Islet of Langerhans (tissue), 1 donor: Measurements from ENCODE around the gene PADI3.
"Not testable (repeated sequence)": the region's sequence is repeated elsewhere in the genome, so short reads cannot be mapped to it uniquely, and the experiment has no call there.

Source experiments
- FAIRE-seq: peaks from one replicate; lab custom pipeline; 2011; peaks lifted over from hg19 to GRCh38; lab: Jason Lieb, UNC

The PADI3 gene

GRCh38 chr1:17305576-17306095 is 56.7 kb downstream of the PADI3 start:
- no peak for FAIRE-seq

- FAIRE-seq, result no peak
Observed at GRCh38 chr1:17306407-17306806, 57.5 kb downstream of the PADI3 start.

- FAIRE-seq, result no peak
Observed at GRCh38 chr1:17306921-17307320, 58.0 kb downstream of the PADI3 start.

GRCh38 chr1:17307329-17307728 is 58.4 kb downstream of the PADI3 start:
- FAIRE-seq, result no peak

- FAIRE-seq, result no peak
Observed at GRCh38 chr1:17307946-17308345, 59.0 kb downstream of the PADI3 start, which contains the start of gene PADI4. TSS of gene PADI4 (plus strand) at chr1:17308197. CDS start at chr1:17308223, 26 bp downstream.

- no peak for FAIRE-seq
Observed at GRCh38 chr1:17308593-17308992, 59.7 kb downstream of the PADI3 start.

GRCh38 chr1:17309426-17310067 is 60.6 kb downstream of the PADI3 start:
- no peak for FAIRE-seq

GRCh38 chr1:17310068-17310640 is 61.3 kb downstream of the PADI3 start:
- no peak for FAIRE-seq

- FAIRE-seq, result no peak
Observed at GRCh38 chr1:17313530-17314309, 64.8 kb downstream of the PADI3 start.

GRCh38 chr1:17314491-17314971 is 65.6 kb downstream of the PADI3 start:
- FAIRE-seq, result no peak

GRCh38 chr1:17315542-17316130 is 66.7 kb downstream of the PADI3 start:
- FAIRE-seq, result no peak

- no peak for FAIRE-seq
Observed at GRCh38 chr1:17316704-17317103, 67.8 kb downstream of the PADI3 start.

- FAIRE-seq, result no peak
Observed at GRCh38 chr1:17318262-17318661, 69.4 kb downstream of the PADI3 start.

- no peak for FAIRE-seq
Observed at GRCh38 chr1:17319561-17320350, 70.9 kb downstream of the PADI3 start.

- not testable (repeated sequence) for FAIRE-seq
Observed at GRCh38 chr1:17321857-17322390, 73.0 kb downstream of the PADI3 start.

GRCh38 chr1:17328855-17329254 is 80.0 kb downstream of the PADI3 start:
- FAIRE-seq, result no peak

GRCh38 chr1:17329610-17330009 is 80.7 kb downstream of the PADI3 start:
- FAIRE-seq, result no peak

- FAIRE-seq, result no peak
Observed at GRCh38 chr1:17330856-17331255, 82.0 kb downstream of the PADI3 start.

GRCh38 chr1:17333081-17333480 is 84.2 kb downstream of the PADI3 start:
- no peak for FAIRE-seq
